Anterior cingulate cortex (tissue), 58 donors: ENCODE data around the gene CPLX3.

ENCODE experiments used
- DNase-seq, 58 donors: peaks; one replicate each; lab custom pipeline; 2025; lab: John Stamatoyannopoulos, UW

Gene CPLX3

DNA sequence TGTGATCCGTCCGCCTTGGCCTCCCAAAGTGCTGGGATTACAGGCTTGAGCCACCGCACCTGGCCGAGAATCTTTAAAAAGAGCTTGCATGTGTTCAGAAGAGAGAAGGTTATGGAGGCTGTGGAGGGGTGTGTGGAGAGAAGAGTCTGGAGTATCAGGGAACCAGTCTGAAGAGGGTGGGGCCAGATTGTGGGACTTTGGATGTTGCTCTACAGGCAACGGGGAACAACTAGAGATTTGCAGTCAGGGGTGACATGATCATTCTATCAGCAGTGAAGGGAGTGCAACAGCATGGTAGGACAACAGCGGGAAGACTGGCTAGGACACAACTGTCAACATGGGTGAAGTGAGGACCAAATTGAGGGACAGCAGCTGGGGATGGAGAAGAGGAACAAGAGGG is 37.9 kb downstream of the CPLX3 start:
- no peak for DNase-seq

DNA sequence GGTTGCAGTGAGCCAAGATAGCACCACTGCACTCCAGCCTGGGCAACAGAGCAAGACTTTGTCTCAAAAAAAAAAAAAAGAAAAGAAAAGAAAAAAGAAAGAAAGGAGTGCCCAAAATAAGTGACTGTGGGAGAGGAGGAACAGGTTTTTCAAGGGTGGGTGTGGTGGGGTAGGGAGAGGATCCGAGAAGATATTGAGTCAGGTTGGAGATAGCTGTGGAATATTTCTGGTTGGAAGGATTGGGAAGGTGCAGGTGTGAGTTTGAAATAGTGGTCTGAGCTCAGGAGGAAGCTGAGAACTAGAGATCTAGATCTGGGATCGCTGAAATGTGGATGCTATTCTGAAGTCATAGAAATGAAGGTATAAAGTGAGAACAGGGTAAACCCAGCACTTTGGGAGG is 38.9 kb downstream of the CPLX3 start:
- DNase-seq: no peak

DNA sequence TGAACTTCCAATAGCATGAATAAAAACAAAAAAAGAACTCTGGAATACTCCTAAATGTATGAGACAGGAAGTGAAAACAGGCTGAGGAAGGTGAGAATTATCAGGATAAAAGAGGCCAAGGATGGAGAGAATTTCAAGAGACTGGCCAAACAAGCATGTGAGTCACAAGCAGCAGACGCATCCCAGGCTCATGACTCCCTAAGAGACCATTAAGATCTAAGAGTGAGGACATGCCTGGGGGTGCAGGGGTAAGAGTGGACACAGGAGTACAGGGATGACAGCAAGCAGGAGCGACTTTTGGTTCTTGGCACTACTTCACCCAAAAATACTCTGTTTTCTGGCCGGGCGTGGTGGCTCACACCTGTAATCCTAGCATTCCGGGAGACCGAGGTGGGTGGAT is 39.7 kb downstream of the CPLX3 start:
- no peak for DNase-seq

DNA sequence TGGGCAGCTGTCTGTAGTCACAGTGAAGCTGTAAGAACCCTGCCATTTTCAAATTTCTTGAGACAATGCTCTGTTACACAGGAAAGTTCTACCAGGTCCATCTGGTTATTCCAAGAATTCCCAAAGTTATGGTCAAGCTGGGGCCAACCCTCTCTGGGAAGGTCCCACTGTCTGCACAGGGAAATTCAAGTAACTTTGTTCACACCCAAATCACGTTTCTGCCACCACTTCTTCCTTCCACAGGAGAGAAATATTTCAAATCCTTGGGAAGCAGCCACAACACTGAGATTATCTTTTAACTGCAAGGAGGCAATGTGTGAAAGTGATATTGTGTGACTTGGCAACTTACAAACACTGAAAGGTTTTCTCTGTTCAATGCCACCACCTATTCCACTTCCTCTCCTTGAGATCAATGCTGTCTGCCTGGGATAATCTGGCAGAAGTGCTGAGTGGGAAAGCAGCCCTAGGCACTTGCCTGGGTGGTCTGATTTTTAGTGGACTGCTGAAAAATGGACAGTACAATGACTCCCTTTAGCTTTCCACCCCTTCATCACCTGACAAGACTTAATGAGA is 41.1 kb downstream of the CPLX3 start:
- DNase-seq: peak in 1 of 58 donors; percentile 13

DNA sequence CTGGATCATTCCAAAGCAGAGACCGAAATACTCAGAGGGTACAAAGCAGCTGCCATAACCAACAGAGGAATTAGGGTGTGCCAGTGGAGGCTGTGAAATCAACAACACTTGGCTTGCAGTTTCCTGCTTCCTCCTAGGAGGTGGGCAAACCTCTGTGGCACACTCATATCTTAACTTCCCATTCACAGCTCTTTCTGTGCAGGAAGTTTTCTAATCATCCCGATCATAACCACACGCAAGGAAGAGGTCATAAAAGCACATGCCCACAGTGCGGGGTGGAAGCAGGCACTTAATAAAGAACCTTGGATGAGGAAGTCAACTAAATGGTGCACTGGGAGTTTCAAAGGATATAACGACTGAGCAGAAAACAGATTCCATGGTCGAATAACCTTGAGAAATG is 41.6 kb downstream of the CPLX3 start:
- peak in 2 of 58 donors; percentile 14 to 30 for DNase-seq

DNA sequence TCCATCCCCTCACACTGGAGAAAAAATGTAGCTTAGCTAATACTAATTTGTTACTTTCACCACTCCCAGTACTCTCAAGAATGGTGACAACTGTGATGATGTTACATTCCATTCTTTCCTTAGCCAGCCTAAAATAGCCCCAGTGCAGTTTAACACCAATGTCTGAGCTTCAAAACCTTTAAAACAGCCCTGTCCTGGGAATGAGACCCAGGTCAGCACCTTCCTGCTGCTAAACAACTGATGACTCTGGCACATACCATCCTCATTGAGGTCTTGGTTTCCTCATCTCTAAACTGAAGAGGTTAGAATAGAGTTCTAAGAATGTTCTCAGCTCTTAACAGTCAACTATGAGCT is 42.9 kb downstream of the CPLX3 start:
- DNase-seq: no peak

DNA sequence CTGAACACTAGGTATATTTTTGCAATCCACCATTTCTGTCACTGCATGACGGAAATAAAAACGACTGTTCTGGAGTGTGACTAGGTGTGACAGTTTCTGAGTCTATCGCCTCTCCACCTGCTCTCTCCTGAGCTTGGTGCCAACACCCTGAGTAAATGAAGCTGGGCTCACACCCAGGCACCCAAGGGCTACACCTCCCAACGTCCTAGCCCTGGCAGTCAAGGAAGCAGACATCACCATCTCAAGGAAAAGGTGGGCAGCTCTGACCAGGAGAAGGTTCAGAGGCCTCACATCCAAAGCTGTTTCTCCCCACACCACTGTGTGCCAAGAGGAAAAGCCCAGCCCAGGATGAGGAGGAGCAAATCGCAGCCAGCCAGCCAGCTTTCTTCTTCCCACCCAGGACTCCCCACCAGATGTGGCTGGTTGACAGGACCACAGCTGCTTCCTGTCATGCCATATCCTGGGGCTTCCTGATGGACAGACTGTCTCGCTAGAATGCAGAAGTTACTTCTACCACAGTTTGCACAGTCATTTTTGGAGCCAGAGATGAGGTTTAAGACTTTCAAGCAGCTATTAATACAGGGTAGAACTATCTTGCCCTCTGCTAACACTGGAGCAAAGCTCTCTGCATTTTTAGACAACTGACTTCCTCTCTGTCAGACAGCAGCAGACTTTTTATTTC is 43.4 kb downstream of the CPLX3 start:
- peak in 46 of 58 donors; percentile 2 to 69 (median 32) for DNase-seq

DNA sequence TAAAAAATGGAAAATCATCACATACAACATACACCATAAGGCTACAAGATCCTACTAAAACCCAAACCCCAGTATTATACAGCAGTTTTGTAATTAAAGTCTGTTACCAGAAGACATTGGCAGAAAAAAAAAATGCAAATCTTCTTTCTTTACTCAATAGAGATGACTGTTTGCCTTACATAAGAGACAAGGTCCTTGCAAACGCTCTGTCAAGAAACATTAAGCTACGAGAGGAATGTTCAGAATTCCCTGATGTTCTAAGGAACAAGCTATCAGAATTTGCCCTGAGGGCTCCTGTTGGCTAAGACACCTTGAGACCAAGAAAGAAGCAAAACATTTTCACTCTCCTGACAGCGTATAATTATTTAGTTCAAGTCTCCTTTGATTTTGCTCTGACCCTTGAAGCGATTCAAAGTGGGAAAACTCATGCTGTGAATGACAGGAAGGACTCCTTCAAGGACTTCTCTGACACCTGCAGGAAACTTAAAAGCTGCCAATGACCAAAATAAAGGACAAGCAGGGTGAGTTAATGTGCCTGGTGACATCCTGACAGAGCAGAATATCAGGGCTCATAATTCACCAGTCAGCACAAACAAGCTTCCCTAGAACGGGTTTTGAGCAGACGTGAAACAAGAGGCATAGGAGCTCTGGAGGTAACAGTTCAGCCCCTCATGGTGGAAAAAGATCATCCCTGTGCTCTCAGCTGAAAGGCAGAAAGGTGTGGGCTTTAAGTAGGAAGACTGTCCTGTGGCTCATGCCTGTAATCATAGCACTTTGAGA is 44.2 kb downstream of the CPLX3 start:
- DNase-seq: no peak

DNA sequence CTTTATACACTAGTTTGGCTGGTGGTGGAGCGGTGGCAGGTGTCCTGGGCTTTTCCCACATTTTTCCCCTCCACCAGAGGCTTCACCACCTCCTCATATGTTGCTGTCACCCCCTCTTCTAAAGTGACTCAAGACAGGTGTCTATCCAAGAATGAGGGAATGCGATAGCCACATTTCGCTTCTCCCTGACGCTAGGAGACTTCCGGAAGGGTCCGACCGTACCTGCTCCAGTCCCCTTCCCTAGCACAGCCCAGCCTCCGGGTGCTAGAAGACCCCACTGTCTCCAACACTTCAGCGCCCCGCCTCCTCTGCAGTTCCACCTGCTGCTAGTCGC is 46.2 kb downstream of the CPLX3 start:
- no peak for DNase-seq

DNA sequence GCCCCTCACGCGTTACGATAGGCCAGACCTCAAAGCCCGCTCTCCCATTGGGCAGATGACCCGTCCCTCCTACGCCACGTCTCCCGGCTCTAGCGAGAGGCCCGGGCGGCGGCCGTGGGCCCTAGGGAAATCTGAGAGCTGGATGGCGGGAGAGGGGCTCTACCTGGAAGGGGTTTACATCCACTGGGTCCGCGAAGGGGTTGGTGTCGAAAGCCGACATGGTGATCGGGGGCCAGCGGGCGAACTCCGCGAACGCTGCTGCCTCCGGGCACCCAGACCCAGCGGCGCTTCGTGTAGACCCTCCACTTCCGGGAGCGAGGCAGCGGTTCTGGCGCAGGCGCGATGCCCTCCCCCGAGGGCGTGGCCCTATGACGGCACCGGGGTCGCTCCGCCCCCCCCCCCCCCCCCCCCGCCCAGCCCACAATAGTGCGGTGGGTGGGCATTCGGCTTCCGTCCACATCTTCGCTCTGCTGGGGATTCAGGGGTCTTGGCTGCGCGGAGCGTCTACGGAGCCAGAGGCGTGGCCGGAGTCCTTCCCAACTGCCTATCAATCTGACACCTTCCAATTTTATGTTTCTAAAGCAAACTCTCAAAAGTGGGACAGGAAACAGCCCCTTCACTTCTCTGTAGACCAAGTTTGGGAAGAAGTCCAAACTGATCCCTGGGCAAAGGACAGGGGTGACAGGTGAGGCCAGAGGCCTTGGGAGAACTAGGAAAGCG is 46.8 kb downstream of the CPLX3 start, which contains the start of gene SCAMP2:
SCAMP2 (minus strand) TSS at position 330 of the 720 bp plus-strand sequence; CDS start at position 220, 110 bp downstream.
- peak; percentile 75 to 99 (median 94) for DNase-seq

DNA sequence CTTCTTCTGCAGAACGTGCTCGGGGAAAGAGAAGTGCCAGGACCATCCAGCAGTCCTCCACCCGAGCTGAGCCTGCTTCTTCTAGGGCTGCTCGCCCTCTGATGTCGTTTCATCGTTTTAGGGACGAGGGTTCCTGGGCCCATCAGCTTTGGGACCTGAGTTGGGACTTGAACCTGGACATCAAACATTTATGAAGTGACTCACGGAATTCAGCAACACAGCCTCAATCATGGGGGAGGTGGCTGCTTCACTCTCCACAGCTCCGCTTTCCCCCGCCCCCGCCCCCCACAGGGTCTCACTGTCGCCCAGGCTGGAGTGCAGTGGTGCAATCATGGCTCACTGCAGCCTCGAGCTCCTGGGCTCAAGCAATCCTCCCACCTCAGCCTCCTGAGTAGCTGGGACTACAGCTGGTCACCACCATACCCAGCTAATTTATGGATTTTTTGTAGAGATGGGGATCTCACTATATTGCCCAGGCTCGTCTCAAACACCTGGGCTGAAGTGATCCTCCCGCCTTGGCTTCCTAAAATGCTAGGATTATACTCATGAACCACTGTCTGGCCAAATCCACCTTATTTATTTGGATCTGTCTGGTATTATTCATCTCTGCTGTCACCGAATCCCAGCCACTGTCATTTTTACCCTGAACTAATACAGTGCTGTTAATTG is 47.5 kb downstream of the CPLX3 start:
- DNase-seq: peak in 4 of 58 donors; percentile 42 to 57 (median 49)

DNA sequence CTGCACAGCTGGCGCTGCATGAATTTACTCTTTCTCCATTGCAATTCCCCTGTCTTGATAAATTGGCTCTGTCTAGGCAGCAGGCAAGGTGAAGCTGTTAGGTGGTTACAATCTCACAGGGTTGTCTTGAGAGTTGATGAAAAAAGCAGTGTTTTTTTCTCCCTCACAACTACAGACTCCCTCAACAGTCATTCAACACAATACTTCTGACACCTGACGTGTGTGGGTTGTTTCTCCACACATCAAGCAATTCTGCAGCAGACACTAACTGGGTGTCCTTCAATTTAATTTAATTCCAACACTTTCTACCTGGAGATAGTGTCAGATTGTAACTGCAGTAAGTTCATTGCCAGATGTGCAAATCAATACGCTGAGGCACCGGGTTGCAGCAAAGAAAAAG is 51.8 kb downstream of the CPLX3 start:
- DNase-seq: no peak
